ENCODE results near the gene CHRND.

CHRND gene

DNA sequence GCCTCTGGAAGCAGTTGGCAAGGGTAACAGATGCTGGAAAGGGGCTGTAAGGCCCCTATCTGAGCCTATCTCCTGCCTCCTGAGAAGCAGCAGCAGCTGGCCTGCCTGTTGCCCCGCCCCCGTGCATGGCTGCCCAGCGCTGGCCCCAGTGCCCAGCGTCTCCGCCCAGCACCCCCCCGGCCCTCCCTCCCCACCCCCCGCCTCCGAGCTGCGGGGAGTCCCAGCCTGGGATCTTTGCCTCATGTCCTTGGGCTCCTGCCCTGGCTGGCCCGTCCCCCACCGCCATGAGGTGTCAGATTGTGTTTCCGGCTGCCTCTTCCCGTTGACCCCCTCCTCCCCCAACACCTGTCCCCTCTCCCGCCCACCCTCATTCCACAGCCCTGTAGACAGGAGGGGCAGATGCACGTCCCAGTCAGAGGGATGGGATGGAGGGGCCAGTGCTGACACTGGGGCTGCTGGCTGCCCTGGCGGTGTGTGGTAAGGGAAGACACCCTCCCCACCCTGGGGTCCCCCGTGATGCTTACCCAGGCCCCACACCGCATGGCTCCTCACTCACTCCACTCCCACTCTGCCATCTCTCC lies at the start of gene CHRND:
CHRND (plus strand) TSS at position 370 of the 581 bp plus-strand sequence; CDS start at position 426, 56 bp downstream.
- Histone ChIP-seq H3K79me2 (ENCODE audit: control insufficient read depth, insufficient read depth, low read length, unreplicated experiment) (no peaks in the 10 kb centered on the region), H3K27ac (ENCODE audit: low read depth, low read length) (no peak within 1 kb of the TSS), H3K36me3 (ENCODE audit: insufficient read depth, low read length) (no peaks in the 10 kb centered on the region), H3K4me3 (ENCODE audit: low read depth, low read length) (no peak within 1 kb of the TSS), H3K27me3 (ENCODE audit: insufficient read depth, low read length) (peaks cover 37% of the 10 kb centered on the region), H3K4me1 (ENCODE audit: control insufficient read depth, insufficient read depth, low read length, unreplicated experiment) (no peaks in the 10 kb centered on the region), H2AFZ (ENCODE audit: low read length, unreplicated experiment) (no peak within 1 kb of the TSS)

DNA sequence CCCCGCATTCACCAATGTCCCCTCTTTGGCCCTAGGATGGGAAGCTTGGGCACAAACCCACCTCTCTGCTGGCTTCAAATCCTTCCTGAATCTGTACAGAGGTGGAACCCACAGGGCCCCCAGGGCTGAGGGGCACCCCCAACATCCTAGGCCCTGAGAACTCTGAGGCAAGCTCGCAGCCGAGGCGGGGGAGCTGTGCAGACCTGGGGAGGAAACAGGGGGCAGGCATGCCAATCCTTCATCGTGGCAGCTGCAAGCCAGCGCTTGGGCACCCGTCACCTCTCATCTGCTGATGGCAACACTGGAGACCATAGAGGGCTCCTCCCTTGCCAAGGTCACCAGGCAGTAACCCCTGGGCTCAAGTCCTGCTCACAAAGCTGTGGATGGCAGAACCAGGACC lies 49.2 kb upstream of the CHRND start:
- Histone ChIP-seq H3K4me3 (ENCODE audit: low read depth, low read length) (no peak overlapping the region), H3K36me3 (ENCODE audit: insufficient read depth, low read length) (no peaks in the 10 kb centered on the region), H3K4me1 (ENCODE audit: control insufficient read depth, insufficient read depth, low read length, unreplicated experiment) (no peaks in the 10 kb centered on the region), H3K27me3 (ENCODE audit: insufficient read depth, low read length) (peaks cover 48% of the 10 kb centered on the region), H3K27ac (ENCODE audit: low read depth, low read length) (no peak overlapping the region), H3K79me2 (ENCODE audit: control insufficient read depth, insufficient read depth, low read length, unreplicated experiment) (no peaks in the 10 kb centered on the region), H2AFZ (ENCODE audit: low read length, unreplicated experiment) (no peak overlapping the region)

DNA sequence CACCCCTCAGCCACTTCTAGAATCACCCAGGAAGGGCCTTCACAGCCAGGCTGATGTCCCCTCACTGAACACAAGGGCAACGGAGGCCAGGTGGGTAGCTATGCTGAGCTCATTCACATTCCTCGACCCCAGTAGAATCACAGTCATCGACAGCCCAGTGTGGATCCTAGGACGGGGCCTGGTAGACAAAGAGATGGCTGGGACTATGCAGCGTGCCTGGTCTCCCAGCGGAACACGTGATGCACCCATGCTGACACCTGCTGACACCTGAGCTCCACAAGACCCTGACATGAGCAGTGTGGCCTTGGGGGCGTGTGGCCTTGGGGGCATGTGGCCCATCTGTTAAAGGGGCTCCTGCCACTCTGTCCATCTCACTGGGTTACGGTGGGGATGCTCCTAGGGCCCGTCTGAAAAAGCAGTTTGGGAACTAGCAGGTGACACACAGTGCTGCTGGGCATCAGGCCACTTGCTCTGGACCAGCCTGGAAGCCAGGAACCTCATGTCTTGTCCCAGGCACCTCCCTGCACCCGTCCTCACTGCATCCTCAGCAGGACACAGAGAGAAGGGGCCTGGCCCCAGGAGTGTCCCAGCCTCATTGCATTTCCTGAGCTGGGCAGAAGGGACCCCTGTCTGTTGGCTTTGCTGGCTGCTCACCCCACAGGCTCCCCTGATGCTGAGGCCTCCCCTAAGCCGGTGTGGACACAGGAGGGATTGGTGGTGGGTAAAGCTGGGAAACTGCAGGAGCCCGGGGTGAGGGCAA lies 48.0 kb upstream of the CHRND start:
- H3K36me3 ChIP-seq (ENCODE audit: insufficient read depth, low read length) = no peaks in the 10 kb centered on the region
- H3K4me1 ChIP-seq (ENCODE audit: control insufficient read depth, insufficient read depth, low read length, unreplicated experiment) = no peaks in the 10 kb centered on the region
- no peak overlapping the region for H2AFZ ChIP-seq (ENCODE audit: low read length, unreplicated experiment)
- no peak overlapping the region for H3K27ac ChIP-seq (ENCODE audit: low read depth, low read length)
- H3K4me3 ChIP-seq (ENCODE audit: low read depth, low read length) = no peak overlapping the region
- peaks cover 36% of the 10 kb centered on the region for H3K27me3 ChIP-seq (ENCODE audit: insufficient read depth, low read length)
- no peaks in the 10 kb centered on the region for H3K79me2 ChIP-seq (ENCODE audit: control insufficient read depth, insufficient read depth, low read length, unreplicated experiment)

DNA sequence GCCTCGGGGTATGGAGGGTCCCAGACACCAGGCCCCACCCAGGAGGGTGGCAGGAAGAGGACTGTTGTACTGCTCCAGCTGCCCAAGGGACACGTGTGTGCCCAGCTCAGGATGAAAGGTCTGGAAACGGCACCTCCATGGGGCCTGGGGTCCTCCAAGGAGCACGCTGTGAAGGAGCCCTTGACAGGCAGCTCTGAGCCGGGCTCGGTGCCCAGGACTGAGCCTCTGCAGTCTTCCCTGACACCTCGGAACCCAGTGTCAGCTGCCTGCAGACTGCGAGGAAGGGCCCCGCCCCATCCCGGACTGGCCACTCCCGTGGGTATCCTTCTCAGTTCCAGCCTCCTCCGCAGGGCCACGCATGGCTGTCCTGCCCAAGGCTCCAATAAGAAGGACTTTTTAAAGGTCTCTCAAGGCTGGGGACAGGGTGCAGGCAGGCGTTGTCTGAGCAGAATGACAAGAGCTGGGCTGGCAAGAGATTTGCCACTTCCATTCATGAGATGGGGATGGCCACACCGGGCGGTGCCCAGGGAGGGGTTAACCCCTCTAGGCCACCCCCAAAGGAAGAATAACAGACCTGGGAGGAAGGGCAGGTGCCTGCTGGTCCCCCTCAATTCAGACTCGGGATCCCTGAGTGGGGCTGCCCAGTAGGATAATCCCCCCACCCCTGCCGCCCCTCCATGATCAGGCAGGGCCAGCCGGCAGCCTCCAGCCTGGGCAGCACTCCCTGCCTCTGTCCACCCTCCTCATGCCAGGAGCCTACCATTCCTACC lies 47.2 kb upstream of the CHRND start:
- Histone ChIP-seq H2AFZ (ENCODE audit: low read length, unreplicated experiment) (no peak overlapping the region), H3K4me3 (ENCODE audit: low read depth, low read length) (no peak overlapping the region), H3K4me1 (ENCODE audit: control insufficient read depth, insufficient read depth, low read length, unreplicated experiment) (no peaks in the 10 kb centered on the region), H3K36me3 (ENCODE audit: insufficient read depth, low read length) (no peaks in the 10 kb centered on the region), H3K27me3 (ENCODE audit: insufficient read depth, low read length) (peaks cover 28% of the 10 kb centered on the region), H3K79me2 (ENCODE audit: control insufficient read depth, insufficient read depth, low read length, unreplicated experiment) (no peaks in the 10 kb centered on the region), H3K27ac (ENCODE audit: low read depth, low read length) (no peak overlapping the region)

DNA sequence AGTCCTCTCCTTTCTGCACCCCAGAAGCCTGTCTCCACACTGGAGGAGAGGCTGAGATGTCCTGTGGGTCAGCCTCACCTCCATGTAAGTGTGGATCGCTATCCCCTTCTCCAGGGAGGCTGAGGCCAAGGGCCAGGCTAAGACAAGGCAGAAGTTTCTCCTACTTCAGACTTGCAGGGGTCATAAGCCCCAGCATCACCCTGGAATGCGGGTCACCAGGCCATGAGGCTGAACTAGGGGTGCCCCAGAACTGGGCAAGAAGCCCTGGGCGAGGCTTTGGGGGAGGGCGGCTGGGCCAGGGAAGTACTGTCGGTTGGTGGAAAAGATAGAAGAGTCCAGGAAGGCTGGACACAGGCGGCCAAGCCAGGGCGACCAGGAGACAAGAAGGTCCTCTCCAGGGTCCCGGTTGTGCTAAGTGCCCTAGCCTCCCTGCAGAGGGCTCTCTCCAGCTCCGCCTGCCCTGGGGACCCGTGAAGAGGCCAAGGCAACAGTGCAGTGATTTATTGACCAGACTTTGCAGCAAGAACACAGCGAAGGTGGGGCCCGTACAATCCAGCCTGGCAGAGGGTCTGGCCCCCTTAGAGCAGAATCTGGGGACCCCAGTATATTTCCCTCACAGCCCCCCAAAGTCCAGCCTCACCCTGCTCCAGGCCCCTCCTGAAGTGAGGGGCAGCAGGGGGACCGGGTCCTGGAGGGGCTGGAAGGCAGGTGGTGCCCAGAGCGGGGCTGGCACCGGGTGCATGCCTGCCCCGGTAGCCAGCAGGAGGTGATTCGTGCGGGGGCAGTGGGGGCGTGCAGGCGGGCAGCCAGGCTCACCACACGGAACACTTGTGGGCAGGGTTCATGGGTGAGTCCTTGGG lies 46.4 kb upstream of the CHRND start:
- Histone ChIP-seq H3K27me3 (ENCODE audit: insufficient read depth, low read length) (peaks cover 27% of the 10 kb centered on the region), H2AFZ (ENCODE audit: low read length, unreplicated experiment) (no peak overlapping the region), H3K79me2 (ENCODE audit: control insufficient read depth, insufficient read depth, low read length, unreplicated experiment) (no peaks in the 10 kb centered on the region), H3K36me3 (ENCODE audit: insufficient read depth, low read length) (no peaks in the 10 kb centered on the region), H3K4me1 (ENCODE audit: control insufficient read depth, insufficient read depth, low read length, unreplicated experiment) (no peaks in the 10 kb centered on the region), H3K27ac (ENCODE audit: low read depth, low read length) (no peak overlapping the region), H3K4me3 (ENCODE audit: low read depth, low read length) (no peak overlapping the region)

DNA sequence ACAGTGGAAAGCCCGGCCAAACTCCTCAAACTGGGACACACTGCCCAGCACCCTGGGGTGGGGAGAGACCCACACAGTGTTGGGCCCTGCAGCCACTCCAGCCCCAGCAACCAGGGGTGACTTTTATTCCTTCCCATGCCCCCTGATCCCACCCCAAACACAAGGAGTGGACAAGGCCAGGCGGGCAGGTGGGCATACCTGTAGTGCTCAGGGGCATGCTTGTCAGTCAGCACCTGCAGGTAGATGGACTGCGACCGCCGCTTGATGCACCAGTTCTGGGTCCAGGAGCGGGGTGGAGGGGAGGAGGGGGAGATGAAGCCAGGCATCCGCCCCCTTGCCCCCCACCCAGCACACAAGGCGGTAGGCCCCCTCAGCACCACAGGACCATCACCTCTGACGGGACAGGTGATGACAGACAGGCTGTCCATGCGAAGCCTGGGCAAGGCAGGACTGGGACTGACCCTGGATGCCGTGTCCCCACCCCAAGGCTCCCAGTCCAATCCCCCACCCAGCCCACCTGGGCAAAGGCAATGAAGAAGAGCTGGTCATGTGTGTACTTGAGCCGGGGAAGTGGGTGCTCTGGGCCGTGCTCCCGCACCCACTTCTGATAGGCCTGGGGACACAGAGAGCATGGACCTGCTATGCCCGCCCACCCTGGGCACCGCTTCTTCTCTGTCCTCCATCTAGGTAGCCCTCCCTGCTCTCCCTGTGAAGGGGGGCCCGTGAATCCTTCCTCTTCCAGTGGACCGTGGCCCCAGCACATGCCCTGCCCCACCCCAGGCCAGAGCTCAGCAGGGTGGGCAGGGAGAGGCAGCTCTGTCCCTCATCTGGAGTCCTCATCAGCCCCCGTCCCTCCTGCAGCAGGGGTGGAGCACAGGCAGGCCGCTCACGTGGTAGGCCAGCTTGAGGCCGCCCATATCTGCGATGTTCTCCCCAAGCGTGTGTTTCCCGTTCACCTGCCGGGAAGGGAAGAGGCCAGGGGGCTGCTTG lies 45.5 kb upstream of the CHRND start:
- Histone ChIP-seq H3K4me3 (ENCODE audit: low read depth, low read length) (no peak overlapping the region), H3K27ac (ENCODE audit: low read depth, low read length) (no peak overlapping the region), H3K79me2 (ENCODE audit: control insufficient read depth, insufficient read depth, low read length, unreplicated experiment) (no peaks in the 10 kb centered on the region), H3K27me3 (ENCODE audit: insufficient read depth, low read length) (peaks cover 27% of the 10 kb centered on the region), H2AFZ (ENCODE audit: low read length, unreplicated experiment) (no peak overlapping the region), H3K4me1 (ENCODE audit: control insufficient read depth, insufficient read depth, low read length, unreplicated experiment) (no peaks in the 10 kb centered on the region), H3K36me3 (ENCODE audit: insufficient read depth, low read length) (no peaks in the 10 kb centered on the region)

DNA sequence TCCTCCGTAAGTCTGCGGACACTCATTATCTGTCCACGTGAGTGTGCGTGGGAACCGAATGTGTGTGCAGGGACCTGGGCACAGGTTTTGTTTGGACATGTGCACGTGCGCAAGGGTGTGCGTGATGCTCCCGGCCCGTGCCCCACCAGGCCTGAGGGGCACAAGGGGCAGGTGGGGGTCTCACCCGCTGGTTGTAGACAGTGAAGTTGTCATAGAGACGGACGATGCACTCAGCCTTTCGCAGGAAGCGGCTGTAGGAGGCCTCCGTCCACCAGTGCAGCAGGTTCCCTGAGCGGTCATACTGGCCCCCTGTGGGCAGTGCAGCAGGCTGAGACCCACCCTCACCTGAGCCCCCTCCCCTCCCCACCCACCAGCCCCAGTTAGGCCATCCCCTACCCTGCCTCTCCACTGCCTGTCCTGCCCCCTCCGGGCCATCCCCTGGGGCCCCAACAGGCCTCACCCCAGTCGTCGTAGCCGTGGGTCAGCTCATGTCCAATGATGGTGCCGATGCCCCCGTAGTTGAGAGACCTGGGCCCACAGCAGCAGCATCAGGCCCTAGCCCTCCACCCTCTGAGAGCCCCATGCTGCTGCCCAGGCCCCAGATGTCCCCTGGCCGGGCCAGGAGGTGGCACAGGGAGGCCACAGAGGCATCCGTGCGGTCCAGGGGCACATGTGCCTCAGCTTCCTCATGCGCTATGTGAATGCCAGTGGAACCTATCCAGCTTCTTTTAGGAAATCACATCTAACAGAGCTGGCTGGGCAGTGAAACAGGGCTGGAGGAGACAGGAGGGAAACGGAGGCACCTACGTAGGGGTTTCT lies 44.4 kb upstream of the CHRND start:
- Histone ChIP-seq H3K36me3 (ENCODE audit: insufficient read depth, low read length) (no peaks in the 10 kb centered on the region), H3K27me3 (ENCODE audit: insufficient read depth, low read length) (peaks cover 30% of the 10 kb centered on the region), H3K4me3 (ENCODE audit: low read depth, low read length) (no peak overlapping the region), H3K79me2 (ENCODE audit: control insufficient read depth, insufficient read depth, low read length, unreplicated experiment) (no peaks in the 10 kb centered on the region), H2AFZ (ENCODE audit: low read length, unreplicated experiment) (no peak overlapping the region), H3K27ac (ENCODE audit: low read depth, low read length) (no peak overlapping the region), H3K4me1 (ENCODE audit: control insufficient read depth, insufficient read depth, low read length, unreplicated experiment) (no peaks in the 10 kb centered on the region)

DNA sequence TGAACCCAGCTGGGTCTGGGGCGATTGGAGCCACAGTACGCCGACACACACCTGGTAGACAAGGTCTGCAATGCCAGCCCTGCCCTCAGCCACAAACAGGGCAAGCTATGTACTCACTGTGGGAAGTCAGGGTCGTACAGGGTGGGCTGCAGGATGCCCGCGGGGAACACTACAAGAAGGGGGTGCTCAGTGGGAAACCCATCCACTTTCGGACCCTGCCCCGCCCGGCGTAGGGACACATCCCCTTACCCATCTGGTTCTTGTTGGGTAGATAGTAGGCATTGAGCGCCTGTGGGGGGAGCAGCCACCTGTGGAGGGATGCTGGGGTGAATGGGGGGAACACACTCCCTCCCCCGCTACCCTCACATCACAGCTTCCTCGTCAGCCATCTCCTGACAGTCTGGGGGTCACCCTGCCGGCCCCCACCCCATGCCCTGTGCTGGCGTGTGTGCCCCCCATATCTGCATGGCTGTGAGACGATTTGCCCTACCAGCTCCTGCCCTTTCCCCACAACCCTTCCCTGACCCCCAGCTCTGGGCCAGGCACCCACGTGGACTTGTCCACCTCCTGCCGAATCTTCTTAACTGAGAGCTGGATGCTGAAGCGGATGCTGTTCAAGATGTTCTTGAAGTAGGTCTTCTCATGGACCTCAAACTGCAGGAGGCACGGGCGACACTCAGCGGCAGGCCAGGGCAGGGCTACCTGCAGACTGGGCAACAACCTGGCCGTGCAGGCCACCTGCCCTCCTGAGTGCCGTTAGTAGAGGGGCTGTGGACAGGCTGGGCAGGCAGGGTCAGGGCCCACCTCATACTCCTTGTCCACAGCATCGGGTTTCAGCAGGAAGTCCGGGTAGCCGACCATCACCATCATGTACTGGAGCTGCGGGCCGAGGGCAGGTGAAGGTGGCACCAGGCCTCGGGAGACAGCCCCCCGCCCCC lies 43.4 kb upstream of the CHRND start:
- Histone ChIP-seq H3K4me1 (ENCODE audit: control insufficient read depth, insufficient read depth, low read length, unreplicated experiment) (no peaks in the 10 kb centered on the region), H3K27me3 (ENCODE audit: insufficient read depth, low read length) (peaks cover 40% of the 10 kb centered on the region), H3K36me3 (ENCODE audit: insufficient read depth, low read length) (no peaks in the 10 kb centered on the region), H3K79me2 (ENCODE audit: control insufficient read depth, insufficient read depth, low read length, unreplicated experiment) (no peaks in the 10 kb centered on the region), H3K27ac (ENCODE audit: low read depth, low read length) (no peak overlapping the region), H2AFZ (ENCODE audit: low read length, unreplicated experiment) (no peak overlapping the region), H3K4me3 (ENCODE audit: low read depth, low read length) (no peak overlapping the region)
